A549 (cell line): ENCODE results near the gene MRPL51.

Experiments
- CBX2 ChIP-seq: fragments of 200-600 bp; sonication (generic); IDR thresholded peaks from 2 replicates; pipeline ENCODE4 v1.6.1; 2016; ENCODE audit warnings: low read depth, mild to moderate bottlenecking, borderline replicate concordance
- CHD2 ChIP-seq: fragments of 150-350 bp; IDR thresholded peaks from 2 replicates; pipeline ENCODE4 v1.6.1; 2014; ENCODE audit warnings: low read length; ENCODE audit not compliant: partially characterized antibody
- CTCF ChIP-seq: fragments of >200 bp; sonication (Bioruptor Twin); formaldehyde crosslinking; IDR thresholded peaks from 3 replicates; pipeline ENCODE4 v1.5.1; 2016
- FOSB ChIP-seq: fragments of 250-450 bp; sonication (Bioruptor Pico); IDR thresholded peaks from 2 replicates; pipeline ENCODE4 v1.5.0; 2020; ENCODE audit warnings: mild to moderate bottlenecking, moderate library complexity
- KDM1A ChIP-seq: fragments of 200-600 bp; sonication (generic); IDR thresholded peaks from 2 replicates; pipeline ENCODE4 v1.6.1; 2016; ENCODE audit warnings: low read depth, mild to moderate bottlenecking
- KDM5A ChIP-seq: fragments of 200-600 bp; sonication (generic); IDR thresholded peaks from 2 replicates; pipeline ENCODE4 v1.6.1; 2016; ENCODE audit warnings: antibody characterized with exemption, mild to moderate bottlenecking
- MAX ChIP-seq: IDR thresholded peaks from 2 replicates; pipeline ENCODE4 v1.6.1; 2012
- MAZ ChIP-seq: fragments of 150-350 bp; IDR thresholded peaks from 2 replicates; pipeline ENCODE4 v1.6.1; 2014; ENCODE audit warnings: antibody characterized with exemption, low read depth, low read length, borderline replicate concordance
- NR3C1 ChIP-seq: fragments of >200 bp; sonication (Bioruptor Twin); formaldehyde crosslinking; IDR thresholded peaks from 3 replicates; pipeline ENCODE4 v1.6.1; 2017
- POLR2A ChIP-seq: IDR thresholded peaks from 2 replicates; pipeline ENCODE4 v1.6.1; 2012; ENCODE audit warnings: mild to moderate bottlenecking, low read length
- RFX5 ChIP-seq: fragments of 450-650 bp; IDR thresholded peaks from 2 replicates; pipeline ENCODE4 v1.7.1; 2014; ENCODE audit warnings: antibody characterized with exemption, mild to moderate bottlenecking, moderate library complexity
- USF2 ChIP-seq: fragments of 450-650 bp; IDR thresholded peaks from 2 replicates; pipeline ENCODE4 v1.6.1; 2014; ENCODE audit warnings: antibody characterized with exemption
- ZNF302 ChIP-seq: fragments of 250-450 bp; sonication (Bioruptor Pico); IDR thresholded peaks from 2 replicates; pipeline ENCODE4 v1.9.0; 2021; ENCODE audit warnings: inconsistent platforms, mild to moderate bottlenecking, moderate library complexity

GRCh38 chr12:6530576-6531260 lies 37.7 kb upstream of the MRPL51 start:
- TF ChIP-seq NR3C1 = no peak
- TF ChIP-seq POLR2A = no peak
- TF ChIP-seq CTCF = no peak
- no peak for TF ChIP-seq KDM1A
- TF ChIP-seq USF2 = no peak
- no peak for TF ChIP-seq MAX
- TF ChIP-seq CBX2 = no peak
- no peak for TF ChIP-seq RFX5
- no peak for TF ChIP-seq MAZ
- TF ChIP-seq CHD2 = no peak
- no peak for TF ChIP-seq FOSB (CRISPR knock-in tag)
- TF ChIP-seq KDM5A = no peak
- TF ChIP-seq ZNF302 (CRISPR knock-in tag) = no peak
